HFF-Myc (cell line): ENCODE data around the gene CLASRP.

Experiments
- DNase-seq: peaks from one replicate; pipeline ENCODE4 v3.0.0-alpha.2; 2011; ENCODE audit warnings: low read depth; ENCODE audit errors: extremely low read depth
- H3K4me3 ChIP-seq: replicated peaks from 2 replicates; pipeline ENCODE4 v1.5.1; 2011; ENCODE audit warnings: low read depth, mild to moderate bottlenecking, control low read depth, low read length
- CTCF ChIP-seq: IDR thresholded peaks from 2 replicates; pipeline ENCODE4 v1.5.1; 2012; ENCODE audit warnings: mild to moderate bottlenecking, low read depth, low read length, control low read depth; ENCODE audit errors: missing control alignments

CLASRP gene

GRCh38 chr19:45091031-45091923 is 52.4 kb downstream of the CLASRP start:
- TF ChIP-seq CTCF, result no peak
- H3K4me3 ChIP-seq, result peak overlapping the region; percentile 98
- peak; percentile 96 for DNase-seq

- TF ChIP-seq CTCF, result peak; percentile 10
- peak within 1 kb of the TSS; percentile 98 for H3K4me3 ChIP-seq
- DNase-seq, result peak; percentile 94
Measured at GRCh38 chr19:45092747-45093678, 54.2 kb downstream of the CLASRP start, which contains the start of gene PPP1R37. Gene PPP1R37, plus strand, starts transcription at chr19:45093179. Its CDS starts 147 bp downstream, at chr19:45093326.

GRCh38 chr19:45094137-45094536 is 55.3 kb downstream of the CLASRP start:
- no peak for TF ChIP-seq CTCF
- no peak for DNase-seq
- H3K4me3 ChIP-seq, result peak overlapping the region; percentile 98

GRCh38 chr19:45094707-45095106 is 55.9 kb downstream of the CLASRP start:
- no peak for DNase-seq
- TF ChIP-seq CTCF, result no peak
- H3K4me3 ChIP-seq, result peak overlapping the region; percentile 98

- DNase-seq, result no peak
- no peak for TF ChIP-seq CTCF
- no peak overlapping the region for H3K4me3 ChIP-seq
Measured at GRCh38 chr19:45095496-45096413, 56.9 kb downstream of the CLASRP start.

GRCh38 chr19:45096700-45097099 is 57.9 kb downstream of the CLASRP start:
- no peak overlapping the region for H3K4me3 ChIP-seq
- TF ChIP-seq CTCF, result no peak
- DNase-seq, result no peak
